ENCODE measurements around the gene IFTAP.

Gene IFTAP

GRCh38 chr11:36594316-36594989, at the start of gene IFTAP:
TSS of gene IFTAP (plus strand) at chr11:36594502. CDS start at chr11:36610104, 15,602 bp downstream.
- DNase-seq: peak; percentile 77

DNA sequence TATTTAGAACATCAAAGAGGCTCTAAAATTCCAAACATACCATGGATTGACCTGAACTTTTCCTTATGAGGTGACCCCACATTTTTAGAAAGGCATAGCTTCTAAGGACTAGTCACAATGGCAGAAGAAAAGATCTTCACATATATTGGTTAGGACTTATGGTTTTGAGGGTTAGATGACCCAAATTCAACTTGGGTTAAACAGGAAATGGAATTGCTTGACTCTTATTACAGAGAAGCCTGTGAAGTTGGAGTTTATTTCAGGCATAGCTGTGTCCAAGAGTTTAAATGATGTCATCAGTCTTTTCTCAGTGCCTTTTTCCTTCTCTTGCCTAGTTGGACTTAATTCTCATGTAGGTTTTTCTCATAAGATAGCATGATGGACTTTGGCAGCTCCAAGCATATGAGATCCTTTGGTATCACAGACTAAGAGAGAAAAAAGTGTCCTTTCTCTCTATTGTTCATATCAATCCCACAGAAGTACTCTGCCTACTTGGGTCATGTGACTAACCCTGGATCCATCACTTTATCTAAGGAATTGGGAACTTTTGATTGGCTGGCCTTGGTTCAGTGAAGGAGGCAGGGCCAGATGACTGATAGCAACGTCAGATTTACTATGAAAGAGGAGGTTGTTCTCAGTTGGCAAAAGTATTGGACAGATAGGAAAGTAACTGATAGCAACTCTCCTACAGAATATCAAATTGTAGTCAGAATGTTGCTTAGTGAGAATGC, 43.8 kb upstream of the IFTAP start:
- no peak for DNase-seq

- peak; percentile 14 for DNase-seq
Measured at GRCh38 chr11:36557390-36557789, 36.9 kb upstream of the IFTAP start.

GRCh38 chr11:36557991-36558390, 36.3 kb upstream of the IFTAP start:
- DNase-seq: no peak

DNA sequence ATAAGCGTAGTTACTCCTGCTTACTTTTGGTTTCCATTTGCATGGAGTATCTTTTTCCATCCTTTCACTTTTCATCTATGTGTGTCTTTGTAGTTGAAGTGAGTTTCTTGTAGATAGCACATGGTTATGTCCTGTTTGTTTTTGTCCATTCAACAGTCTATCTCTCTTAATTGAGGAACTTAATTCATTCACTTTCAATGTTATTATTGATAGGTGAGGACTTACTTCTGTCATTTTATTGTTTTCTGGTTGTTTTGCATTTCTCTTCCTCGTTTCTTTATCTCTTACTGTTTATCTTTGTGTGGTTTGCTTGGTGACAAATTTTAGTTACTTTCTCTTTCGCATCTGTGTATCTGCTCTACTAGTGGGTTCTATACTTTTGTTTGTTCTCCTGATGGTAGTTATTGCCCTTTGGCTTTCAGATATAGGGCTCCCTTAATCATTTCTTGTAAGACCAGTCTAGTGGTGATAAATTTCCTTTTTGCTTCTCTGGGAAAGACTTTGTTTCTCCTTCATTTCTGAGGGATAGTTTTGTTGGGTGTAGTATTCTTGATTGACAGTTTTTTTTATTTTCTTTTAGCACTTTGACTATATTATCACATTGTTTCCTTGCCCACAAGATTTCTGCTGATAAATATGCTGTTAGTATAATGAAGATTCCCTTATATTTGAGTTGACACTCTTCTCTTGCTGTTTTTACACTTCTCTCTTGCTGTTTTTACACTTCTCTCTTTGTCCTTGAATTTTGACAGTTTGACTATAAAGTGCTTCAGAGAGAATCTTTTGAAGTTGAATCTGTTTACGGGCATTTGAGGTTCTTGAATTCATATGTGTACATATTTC, 35.5 kb upstream of the IFTAP start:
- no peak for DNase-seq

DNA sequence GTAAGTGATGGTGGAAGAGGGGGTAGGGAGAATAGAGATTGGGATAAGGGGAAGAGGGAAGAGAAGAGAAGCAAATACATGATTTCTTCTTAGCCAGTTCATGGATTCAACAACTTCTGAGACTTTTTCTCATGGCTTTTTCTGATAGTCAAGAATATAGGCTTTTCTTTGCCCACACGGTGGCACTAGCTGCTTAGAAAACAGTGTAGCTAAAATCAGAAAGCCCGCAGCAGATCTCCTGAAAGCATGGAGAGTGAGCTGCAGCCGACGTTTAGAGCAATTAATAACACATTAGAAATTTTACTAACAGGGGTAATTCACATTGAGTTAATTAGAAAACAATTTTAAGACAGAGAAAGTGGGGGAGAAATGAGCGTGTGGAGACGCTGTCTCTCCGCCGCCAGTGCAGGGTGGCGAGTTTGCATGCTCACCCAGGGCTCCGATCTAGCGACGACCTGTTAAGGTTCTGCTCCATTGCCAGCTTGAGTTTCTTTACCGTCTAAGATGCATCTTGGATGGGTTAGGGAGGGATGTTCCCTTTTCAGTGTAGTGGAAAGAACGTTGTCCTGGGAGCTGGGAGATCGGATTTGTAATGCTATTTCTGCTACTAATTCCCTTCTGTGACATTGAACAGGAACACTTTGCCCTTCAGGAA, 29.8 kb upstream of the IFTAP start:
- peak; percentile 57 for DNase-seq

- DNase-seq: no peak
Measured at GRCh38 chr11:36565031-36565610, 29.2 kb upstream of the IFTAP start.

GRCh38 chr11:36566407-36567053, 27.8 kb upstream of the IFTAP start:
- DNase-seq: no peak

- DNase-seq: no peak
Measured at GRCh38 chr11:36567694-36568093, 26.6 kb upstream of the IFTAP start, which contains the start of gene RAG1. TSS of gene RAG1 (plus strand) at chr11:36568007. CDS start at chr11:36573305, 5,298 bp downstream.

GRCh38 chr11:36569095-36569494, 25.2 kb upstream of the IFTAP start:
- no peak for DNase-seq

DNA sequence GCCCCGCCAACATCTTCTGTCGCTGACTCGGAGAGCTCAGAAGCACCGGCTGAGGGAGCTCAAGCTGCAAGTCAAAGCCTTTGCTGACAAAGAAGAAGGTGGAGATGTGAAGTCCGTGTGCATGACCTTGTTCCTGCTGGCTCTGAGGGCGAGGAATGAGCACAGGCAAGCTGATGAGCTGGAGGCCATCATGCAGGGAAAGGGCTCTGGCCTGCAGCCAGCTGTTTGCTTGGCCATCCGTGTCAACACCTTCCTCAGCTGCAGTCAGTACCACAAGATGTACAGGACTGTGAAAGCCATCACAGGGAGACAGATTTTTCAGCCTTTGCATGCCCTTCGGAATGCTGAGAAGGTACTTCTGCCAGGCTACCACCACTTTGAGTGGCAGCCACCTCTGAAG, 19.8 kb upstream of the IFTAP start:
- no peak for DNase-seq

DNA sequence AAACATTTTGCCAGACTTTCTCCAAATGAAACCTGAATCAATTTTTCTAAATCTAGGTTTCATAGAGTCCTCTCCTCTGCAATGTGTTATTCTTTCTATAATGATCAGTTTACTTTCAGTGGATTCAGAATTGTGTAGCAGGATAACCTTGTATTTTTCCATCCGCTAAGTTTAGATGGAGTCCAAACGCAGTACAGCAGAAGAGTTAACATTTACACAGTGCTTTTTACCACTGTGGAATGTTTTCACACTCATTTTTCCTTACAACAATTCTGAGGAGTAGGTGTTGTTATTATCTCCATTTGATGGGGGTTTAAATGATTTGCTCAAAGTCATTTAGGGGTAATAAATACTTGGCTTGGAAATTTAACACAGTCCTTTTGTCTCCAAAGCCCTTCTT, 16.9 kb upstream of the IFTAP start:
- no peak for DNase-seq

- no peak for DNase-seq
Measured at GRCh38 chr11:36577859-36578258, 16.4 kb upstream of the IFTAP start.

GRCh38 chr11:36578458-36578857, 15.8 kb upstream of the IFTAP start:
- DNase-seq: no peak

GRCh38 chr11:36581536-36581935, 12.8 kb upstream of the IFTAP start:
- no peak for DNase-seq

DNA sequence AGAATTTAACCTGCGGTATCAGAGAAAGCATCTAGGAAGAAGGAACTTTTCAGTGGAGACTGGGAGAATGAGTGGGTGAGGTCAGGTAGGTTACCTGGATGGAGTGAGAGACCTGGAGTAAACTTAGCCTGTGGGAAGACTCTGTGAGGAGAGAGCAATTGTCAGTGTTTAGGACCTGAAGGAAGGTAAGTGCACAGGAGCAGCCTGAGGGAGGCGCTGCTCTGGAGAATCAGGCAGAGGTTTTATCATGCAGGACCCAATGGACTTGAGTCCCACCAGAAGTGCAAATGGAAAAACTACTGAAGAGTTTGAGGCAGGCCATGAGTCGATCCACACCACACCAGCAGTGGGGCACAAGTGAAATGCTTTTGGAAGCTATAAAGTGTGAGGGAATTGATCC, 10.6 kb upstream of the IFTAP start:
- DNase-seq: no peak

- DNase-seq: no peak
Measured at GRCh38 chr11:36586543-36586942, 7.8 kb upstream of the IFTAP start.

DNA sequence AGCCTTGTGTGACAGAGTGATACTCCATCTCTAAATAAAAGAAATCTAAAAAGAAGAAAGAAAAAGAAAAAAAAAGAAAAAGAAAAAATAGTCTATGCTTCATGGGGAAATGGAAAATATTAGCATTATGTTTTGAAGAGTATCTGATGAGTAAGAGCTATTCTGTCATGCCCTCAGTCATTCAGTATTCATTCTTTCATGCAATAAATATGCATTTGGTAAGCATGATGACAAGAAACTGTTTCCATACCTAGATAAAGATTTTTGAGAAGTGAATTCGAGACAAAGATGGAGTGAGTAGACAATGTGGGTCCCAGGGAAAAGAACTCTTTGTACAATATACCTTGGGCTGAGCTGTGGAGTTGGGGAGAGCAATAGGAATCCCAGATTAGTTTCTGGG, 6.2 kb upstream of the IFTAP start:
- DNase-seq: no peak

DNA sequence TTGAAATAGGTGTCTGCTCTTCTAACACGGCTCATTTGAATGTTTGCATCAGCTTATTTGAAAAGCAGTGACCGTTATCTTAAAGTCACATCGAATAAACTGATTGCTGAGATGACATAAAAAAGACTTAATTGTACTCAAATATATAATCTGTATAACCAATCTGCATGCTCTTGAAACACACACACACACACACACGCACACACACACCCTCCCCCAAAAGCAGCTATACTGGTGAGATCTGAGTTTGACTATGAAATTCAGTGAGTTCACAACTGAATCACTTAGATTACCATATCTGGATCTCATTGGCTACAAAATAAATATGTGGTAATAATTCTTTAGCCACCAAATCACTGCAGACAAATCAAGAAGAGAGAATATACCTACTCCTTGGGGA, 3.8 kb upstream of the IFTAP start:
- DNase-seq: no peak

GRCh38 chr11:36591433-36591832, 2.9 kb upstream of the IFTAP start:
- DNase-seq: no peak

- no peak for DNase-seq
Measured at GRCh38 chr11:36596880-36597279, 2.6 kb downstream of the IFTAP start.

- no peak for DNase-seq
Measured at GRCh38 chr11:36598051-36598450, 3.7 kb downstream of the IFTAP start, which contains the start of gene RAG2. TSS of gene RAG2 (minus strand) at chr11:36598236. CDS start at chr11:36594168, 4,068 bp downstream.

Measured in NCI-H510A treated with DMSO at 0.1 percent for 48 hours (cell line).